ENCODE measurements around the gene COQ8B.

The COQ8B gene

DNA sequence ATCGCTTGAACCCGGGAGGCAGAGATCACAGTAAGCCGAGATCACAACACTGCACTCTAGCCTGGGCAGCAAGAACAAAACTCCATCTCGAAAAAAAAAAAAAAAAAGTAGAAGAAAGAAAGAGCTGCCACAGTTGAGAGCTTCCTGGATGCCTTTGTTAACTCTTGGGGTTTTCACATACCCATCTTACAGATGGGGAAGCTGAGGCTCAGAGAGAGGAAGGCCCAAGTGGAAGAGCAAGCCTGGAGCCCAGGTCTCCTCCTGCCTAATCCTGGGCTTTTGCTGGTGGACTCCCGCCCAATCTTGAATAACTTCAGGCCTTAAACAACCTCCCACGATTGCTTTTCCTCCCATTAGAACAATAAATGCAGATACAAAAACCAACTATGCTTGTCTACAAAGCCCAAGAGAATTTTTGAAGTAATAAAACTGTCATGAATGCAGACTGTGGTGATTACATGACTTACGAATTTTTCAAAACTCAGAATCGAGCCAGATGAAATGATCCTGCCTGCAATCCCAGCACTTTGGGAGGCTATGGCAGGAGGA is 73.9 kb downstream of the COQ8B start:
- Histone ChIP-seq H3K4me1 (ENCODE audit: control insufficient read depth in 5 of 5, insufficient read depth in 5 of 5, low read length in 5 of 5) (peaks cover 1 to 26% (median 20%) of the 10 kb centered on the region in 5 donors), H3K27me3 (ENCODE audit: control insufficient read depth in 5 of 5, insufficient read depth in 4 of 5, low read length in 5 of 5) (no peaks in the 10 kb centered on the region), H3K36me3 (ENCODE audit: control insufficient read depth in 5 of 5, insufficient read depth in 5 of 5, low read length in 5 of 5) (no peaks in the 10 kb centered on the region), H3K4me3 (ENCODE audit: low read depth in 1 of 5, low read length in 5 of 5) (no peak overlapping the region), H3K9ac (ENCODE audit: low read length in 5 of 5) (no peak overlapping the region), H3K9me3 (ENCODE audit: control insufficient read depth in 5 of 5, low read length in 5 of 5) (no peaks in the 10 kb centered on the region), H3K27ac (ENCODE audit: low read depth, low read length) (no peak overlapping the region)

DNA sequence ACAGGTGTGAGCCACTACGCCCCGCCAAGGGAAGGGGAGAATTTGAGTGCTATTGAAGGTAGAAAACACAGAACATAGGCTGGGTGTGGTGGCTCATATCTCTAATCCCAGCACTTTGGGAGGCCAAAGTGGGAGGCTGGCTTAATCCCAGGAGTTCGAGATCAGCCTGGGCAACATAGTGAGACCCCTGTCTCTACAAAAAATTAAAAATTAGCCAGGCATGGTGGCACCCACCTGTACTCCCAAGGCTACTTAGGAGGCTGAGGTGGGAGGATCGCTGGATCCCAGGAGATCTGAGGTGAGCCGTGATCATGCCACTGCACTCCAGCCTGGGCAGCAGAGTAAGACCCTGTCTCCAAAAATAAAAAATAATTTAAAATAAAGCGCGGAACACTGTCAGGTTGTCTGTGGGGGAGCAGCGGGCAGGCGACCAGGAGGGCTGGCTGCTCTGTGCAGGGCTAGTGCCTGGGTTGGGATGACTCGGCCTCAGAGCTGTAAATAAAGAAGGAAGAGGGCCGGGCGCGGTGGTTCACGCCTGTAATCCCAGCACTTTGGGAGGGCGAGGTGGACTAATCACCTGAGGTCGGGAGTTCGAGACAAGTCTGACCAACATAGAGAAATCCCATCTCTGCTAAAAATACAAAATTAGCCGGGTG is 74.5 kb downstream of the COQ8B start:
- Histone ChIP-seq H3K36me3 (ENCODE audit: control insufficient read depth in 5 of 5, insufficient read depth in 5 of 5, low read length in 5 of 5) (no peaks in the 10 kb centered on the region), H3K27ac (ENCODE audit: low read depth, low read length) (no peak overlapping the region), H3K9me3 (ENCODE audit: control insufficient read depth in 5 of 5, low read length in 5 of 5) (no peaks in the 10 kb centered on the region), H3K9ac (ENCODE audit: low read length in 5 of 5) (no peak overlapping the region), H3K27me3 (ENCODE audit: control insufficient read depth in 5 of 5, insufficient read depth in 4 of 5, low read length in 5 of 5) (no peaks in the 10 kb centered on the region), H3K4me1 (ENCODE audit: control insufficient read depth in 5 of 5, insufficient read depth in 5 of 5, low read length in 5 of 5) (peaks cover 1 to 26% (median 20%) of the 10 kb centered on the region in 5 donors), H3K4me3 (ENCODE audit: low read depth in 1 of 5, low read length in 5 of 5) (no peak overlapping the region)

Data from subcutaneous abdominal adipose tissue (tissue), 5 donors.